ENCODE results near the gene GSE1. TPM values are rescaled to one million over a fixed set of nuclear protein-coding genes. Genes with fewer than 3 reads are reported as not detected.

GSE1 gene
- total and polyA plus RNA-seq, 4 donors = 3.9 to 111 (median 35.7) TPM

GRCh38 chr16:85706449-85707034 is 93.4 kb downstream of the GSE1 start:
- intact Hi-C loops (cut with DNase I) = no loop called here
- Histone ChIP-seq H3K4me1 (ENCODE audit: control insufficient read depth in 1 of 2, insufficient read depth in 2 of 2, low read length in 2 of 2) (no peaks in the 10 kb centered on the region), H3K9me3 (ENCODE audit: control insufficient read depth, low read length) (peaks cover 2% of the 10 kb centered on the region), H3K4me3 (ENCODE audit: low read length in 2 of 2) (no peak overlapping the region), H3K36me3 (ENCODE audit: control insufficient read depth in 1 of 2, insufficient read depth in 2 of 2, low read length in 1 of 2) (no peaks in the 10 kb centered on the region), H3K27me3 (ENCODE audit: control insufficient read depth in 1 of 2, insufficient read depth in 2 of 2, low read length in 1 of 2) (no peaks in the 10 kb centered on the region), H3K27ac (ENCODE audit: low read depth in 1 of 2, low read length in 2 of 2) (no peak overlapping the region)
- no peak for ATAC-seq (ENCODE audit: low FRiP score)
- DNase-seq = no peak
- WGBS, 2 donors = 93% methylated on average over 11 of the region's 11 CpGs

GRCh38 chr16:85707528-85708095 is 94.5 kb downstream of the GSE1 start:
- no peaks in the 10 kb centered on the region for H3K36me3 ChIP-seq (ENCODE audit: control insufficient read depth in 1 of 2, insufficient read depth in 2 of 2, low read length in 1 of 2)
- intact Hi-C loops (cut with DNase I) = no loop called here
- DNase-seq = no peak
- ATAC-seq (ENCODE audit: low FRiP score) = no peak
- no peak overlapping the region for H3K27ac ChIP-seq (ENCODE audit: low read depth in 1 of 2, low read length in 2 of 2)
- H3K4me1 ChIP-seq (ENCODE audit: control insufficient read depth in 1 of 2, insufficient read depth in 2 of 2, low read length in 2 of 2) = no peaks in the 10 kb centered on the region
- no peak overlapping the region for H3K4me3 ChIP-seq (ENCODE audit: low read length in 2 of 2)
- WGBS, 2 donors = 84 to 85% methylated on average over 16 of the region's 16 CpGs
- H3K9me3 ChIP-seq (ENCODE audit: control insufficient read depth, low read length) = peaks cover 6% of the 10 kb centered on the region
- H3K27me3 ChIP-seq (ENCODE audit: control insufficient read depth in 1 of 2, insufficient read depth in 2 of 2, low read length in 1 of 2) = no peaks in the 10 kb centered on the region

GRCh38 chr16:85708338-85708737 is 95.2 kb downstream of the GSE1 start:
- Histone ChIP-seq H3K27ac (ENCODE audit: low read depth in 1 of 2, low read length in 2 of 2) (no peak overlapping the region), H3K4me3 (ENCODE audit: low read length in 2 of 2) (no peak overlapping the region), H3K9me3 (ENCODE audit: control insufficient read depth, low read length) (peaks cover 6% of the 10 kb centered on the region), H3K27me3 (ENCODE audit: control insufficient read depth in 1 of 2, insufficient read depth in 2 of 2, low read length in 1 of 2) (no peaks in the 10 kb centered on the region), H3K4me1 (ENCODE audit: control insufficient read depth in 1 of 2, insufficient read depth in 2 of 2, low read length in 2 of 2) (no peaks in the 10 kb centered on the region), H3K36me3 (ENCODE audit: control insufficient read depth in 1 of 2, insufficient read depth in 2 of 2, low read length in 1 of 2) (no peaks in the 10 kb centered on the region)
- no peak for ATAC-seq (ENCODE audit: low FRiP score)
- intact Hi-C loops (cut with DNase I) = no loop called here
- 90 to 94% methylated on average over 6 of the region's 6 CpGs for WGBS, 2 donors
- no peak for DNase-seq

DNA sequence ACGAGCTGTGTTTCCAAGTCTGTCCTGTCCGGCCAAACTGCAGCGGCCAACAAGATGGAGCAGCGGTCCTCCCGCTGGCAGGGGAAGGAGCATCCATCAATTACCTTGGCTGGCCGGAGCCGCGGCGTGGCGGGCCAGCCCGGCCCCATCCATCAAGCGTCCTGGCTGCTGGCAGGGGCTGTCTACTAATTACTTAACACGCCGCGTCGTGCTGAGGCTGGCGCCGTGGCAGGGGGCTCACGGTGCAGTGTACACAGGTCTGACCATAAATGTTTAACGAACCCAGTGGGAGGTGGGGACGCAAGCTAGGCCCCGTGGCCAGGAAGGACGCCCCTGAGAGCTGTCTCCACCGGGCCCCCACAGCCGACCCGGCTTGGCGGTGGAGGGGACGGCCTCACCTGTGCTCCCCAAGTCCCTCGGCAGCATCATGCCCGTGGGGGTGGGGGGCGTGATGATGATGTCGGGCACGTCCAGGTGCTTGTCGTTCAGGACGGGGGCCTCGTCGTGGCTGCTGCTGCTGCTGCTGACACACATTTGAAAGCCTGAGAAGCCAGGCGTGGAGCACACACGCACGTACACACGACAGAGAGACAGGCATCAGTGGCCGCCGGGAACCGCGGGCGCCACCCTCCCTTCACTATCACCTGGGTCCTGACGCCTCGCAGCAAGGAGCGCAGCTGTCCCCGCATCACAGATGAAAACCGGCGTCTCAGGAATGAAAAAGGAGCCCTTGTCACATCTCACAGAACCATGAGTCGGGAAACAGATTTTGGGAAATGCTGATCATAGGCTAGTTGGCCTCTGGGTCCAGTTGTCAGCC is 96.9 kb downstream of the GSE1 start:
- DNase-seq (no peak), ATAC-seq (ENCODE audit: low FRiP score) (no peak)
- Histone ChIP-seq H3K4me3 (ENCODE audit: low read length in 2 of 2) (no peak overlapping the region), H3K27ac (ENCODE audit: low read depth in 1 of 2, low read length in 2 of 2) (no peak overlapping the region), H3K27me3 (ENCODE audit: control insufficient read depth in 1 of 2, insufficient read depth in 2 of 2, low read length in 1 of 2) (no peaks in the 10 kb centered on the region), H3K36me3 (ENCODE audit: control insufficient read depth in 1 of 2, insufficient read depth in 2 of 2, low read length in 1 of 2) (no peaks in the 10 kb centered on the region), H3K4me1 (ENCODE audit: control insufficient read depth in 1 of 2, insufficient read depth in 2 of 2, low read length in 2 of 2) (no peaks in the 10 kb centered on the region), H3K9me3 (ENCODE audit: control insufficient read depth, low read length) (peaks cover 6% of the 10 kb centered on the region)
- intact Hi-C loops (cut with DNase I) = loop anchor here (10.0 kb wide), 2 partner anchors 285 to 435 kb away; no protein-coding TSS in a partner anchor
- 40 to 46% methylated on average over 50 to 53 of the region's 53 CpGs for WGBS, 2 donors

GRCh38 chr16:85710732-85711131 is 97.6 kb downstream of the GSE1 start:
- Histone ChIP-seq H3K27ac (ENCODE audit: low read depth in 1 of 2, low read length in 2 of 2) (no peak overlapping the region), H3K36me3 (ENCODE audit: control insufficient read depth in 1 of 2, insufficient read depth in 2 of 2, low read length in 1 of 2) (no peaks in the 10 kb centered on the region), H3K9me3 (ENCODE audit: control insufficient read depth, low read length) (peaks cover 6% of the 10 kb centered on the region), H3K4me3 (ENCODE audit: low read length in 2 of 2) (no peak overlapping the region), H3K27me3 (ENCODE audit: control insufficient read depth in 1 of 2, insufficient read depth in 2 of 2, low read length in 1 of 2) (no peaks in the 10 kb centered on the region), H3K4me1 (ENCODE audit: control insufficient read depth in 1 of 2, insufficient read depth in 2 of 2, low read length in 2 of 2) (no peaks in the 10 kb centered on the region)
- DNase-seq = no peak
- no peak for ATAC-seq (ENCODE audit: low FRiP score)
- intact Hi-C loops (cut with DNase I) = loop anchor here (10.0 kb wide), 2 partner anchors 286 to 436 kb away; no protein-coding TSS in a partner anchor
- WGBS, 2 donors = 86 to 92% methylated on average over 9 of the region's 9 CpGs

- 92 to 95% methylated on average over 6 of the region's 6 CpGs for WGBS, 2 donors
- intact Hi-C loops (cut with DNase I) = loop anchor here (10.0 kb wide), 2 partner anchors 287 to 437 kb away; no protein-coding TSS in a partner anchor
- Histone ChIP-seq H3K36me3 (ENCODE audit: control insufficient read depth in 1 of 2, insufficient read depth in 2 of 2, low read length in 1 of 2) (no peaks in the 10 kb centered on the region), H3K27ac (ENCODE audit: low read depth in 1 of 2, low read length in 2 of 2) (no peak overlapping the region), H3K4me3 (ENCODE audit: low read length in 2 of 2) (no peak overlapping the region), H3K27me3 (ENCODE audit: control insufficient read depth in 1 of 2, insufficient read depth in 2 of 2, low read length in 1 of 2) (no peaks in the 10 kb centered on the region), H3K4me1 (ENCODE audit: control insufficient read depth in 1 of 2, insufficient read depth in 2 of 2, low read length in 2 of 2) (no peaks in the 10 kb centered on the region), H3K9me3 (ENCODE audit: control insufficient read depth, low read length) (peaks cover 6% of the 10 kb centered on the region)
- DNase-seq (no peak), ATAC-seq (ENCODE audit: low FRiP score) (no peak)
Observed at GRCh38 chr16:85711982-85712587, 99.0 kb downstream of the GSE1 start.

GRCh38 chr16:85712801-85713200 is 99.7 kb downstream of the GSE1 start:
- Histone ChIP-seq H3K36me3 (ENCODE audit: control insufficient read depth in 1 of 2, insufficient read depth in 2 of 2, low read length in 1 of 2) (no peaks in the 10 kb centered on the region), H3K4me3 (ENCODE audit: low read length in 2 of 2) (no peak overlapping the region), H3K27me3 (ENCODE audit: control insufficient read depth in 1 of 2, insufficient read depth in 2 of 2, low read length in 1 of 2) (no peaks in the 10 kb centered on the region), H3K4me1 (ENCODE audit: control insufficient read depth in 1 of 2, insufficient read depth in 2 of 2, low read length in 2 of 2) (no peaks in the 10 kb centered on the region), H3K9me3 (ENCODE audit: control insufficient read depth, low read length) (peaks cover 6% of the 10 kb centered on the region), H3K27ac (ENCODE audit: low read depth in 1 of 2, low read length in 2 of 2) (no peak overlapping the region)
- DNase-seq (no peak), ATAC-seq (ENCODE audit: low FRiP score) (no peak)
- WGBS, 2 donors = 29 to 35% methylated on average over 9 of the region's 9 CpGs
- intact Hi-C loops (cut with DNase I) = loop anchor here (10.0 kb wide), 2 partner anchors 288 to 438 kb away; no protein-coding TSS in a partner anchor

DNA sequence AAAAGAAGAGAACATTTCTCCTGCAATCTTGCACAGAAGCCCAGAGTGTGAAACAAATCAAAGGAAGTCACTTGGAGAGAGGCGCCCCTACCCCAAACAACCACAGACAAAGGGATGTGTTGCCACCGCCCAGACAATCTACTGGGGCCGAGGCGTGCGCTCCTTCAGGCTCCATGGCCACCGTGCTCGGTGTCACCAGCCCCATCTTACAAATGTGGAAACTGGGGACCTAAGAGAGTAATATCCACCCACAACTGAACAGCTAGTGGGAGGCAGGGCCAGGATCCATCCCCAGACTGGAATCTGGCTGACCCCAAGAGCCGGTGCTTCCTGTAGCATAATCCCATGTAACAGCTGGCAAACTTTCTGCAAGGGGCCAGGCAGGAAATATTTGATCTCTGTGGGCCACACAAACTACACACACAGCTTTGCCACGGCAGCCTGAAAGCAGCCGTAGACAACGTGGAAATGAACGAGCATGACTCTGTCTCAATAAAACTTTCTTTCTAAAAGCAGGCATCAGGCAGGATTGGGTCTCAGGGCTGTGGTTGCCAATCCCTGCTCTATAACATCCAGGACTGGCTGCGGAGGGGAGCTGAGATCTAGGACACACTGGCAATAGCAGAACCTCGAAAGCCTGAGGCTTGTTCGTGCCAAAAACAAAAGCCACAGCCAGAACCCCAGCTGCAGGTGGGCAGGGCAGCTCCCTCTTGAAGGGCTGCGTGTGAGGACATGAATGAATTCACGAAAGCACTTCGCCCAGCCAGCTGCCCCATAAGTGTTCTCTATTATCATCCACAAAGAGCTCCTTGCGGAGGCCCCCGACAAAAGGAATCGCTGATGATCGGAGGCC is 102.3 kb downstream of the GSE1 start:
- ATAC-seq (ENCODE audit: low FRiP score) (no peak), DNase-seq (no peak)
- H3K9me3 ChIP-seq (ENCODE audit: control insufficient read depth, low read length) = peaks cover 6% of the 10 kb centered on the region
- no peaks in the 10 kb centered on the region for H3K27me3 ChIP-seq (ENCODE audit: control insufficient read depth in 1 of 2, insufficient read depth in 2 of 2, low read length in 1 of 2)
- H3K4me3 ChIP-seq (ENCODE audit: low read length in 2 of 2) = no peak overlapping the region
- no peaks in the 10 kb centered on the region for H3K4me1 ChIP-seq (ENCODE audit: control insufficient read depth in 1 of 2, insufficient read depth in 2 of 2, low read length in 2 of 2)
- H3K27ac ChIP-seq (ENCODE audit: low read depth in 1 of 2, low read length in 2 of 2) = no peak overlapping the region
- no peaks in the 10 kb centered on the region for H3K36me3 ChIP-seq (ENCODE audit: control insufficient read depth in 1 of 2, insufficient read depth in 2 of 2, low read length in 1 of 2)
- 46 to 52% methylated on average over 22 of the region's 22 CpGs for WGBS, 2 donors
- intact Hi-C loops (cut with DNase I) = loop anchor here (5.0 to 10.0 kb wide), 3 partner anchors 291 to 441 kb away; no protein-coding TSS in a partner anchor

Measured in aorta (tissue), 5 donors.